ENCODE results near the gene RUNDC1. TPM values are rescaled to one million over a fixed set of nuclear protein-coding genes. Genes with fewer than 3 reads are reported as not detected.
A peak's percentile ranks its signal among the peaks of the same experiment; 100 is the strongest.

RUNDC1 gene
- total and polyA plus RNA-seq, 2 experiments from 2014 or later = 6.1 to 11.9 TPM

- H2AFZ ChIP-seq = peak overlapping the region; percentile 85; the same call in 1 of the 2 replicates
- peaks cover 18% of the 10 kb centered on the region for H3F3A ChIP-seq (replicated peaks; ENCODE audit: low read depth)
- H3K27ac ChIP-seq (ENCODE audit: low read depth) = peak overlapping the region; percentile 84; the same call in 1 of the 2 replicates
- H3K4me1 Mint-ChIP-seq = peaks cover 51% of the 10 kb centered on the region
- ATAC-seq (peak; percentile 37), DNase-seq (ENCODE audit: low spot score) (peak; percentile 73)
- TF ChIP-seq JUNB (IDR thresholded peaks at IDR 0.05; ENCODE audit: unreplicated experiment) = no peak
- no peak for TF ChIP-seq EZH2phosphoT487 (IDR thresholded peaks at IDR 0.05; ENCODE audit: unreplicated experiment)
- TF ChIP-seq EZH2 (IDR thresholded peaks at IDR 0.05; ENCODE audit: low read depth, unreplicated experiment) = no peak
- TF ChIP-seq ZNF331 (CRISPR knock-in tag; IDR thresholded peaks at IDR 0.05; ENCODE audit: low read depth) = no peak
- no peak for TF ChIP-seq NANOG (IDR thresholded peaks at IDR 0.05; ENCODE audit: borderline replicate concordance)
- TF ChIP-seq, protein P1, sequence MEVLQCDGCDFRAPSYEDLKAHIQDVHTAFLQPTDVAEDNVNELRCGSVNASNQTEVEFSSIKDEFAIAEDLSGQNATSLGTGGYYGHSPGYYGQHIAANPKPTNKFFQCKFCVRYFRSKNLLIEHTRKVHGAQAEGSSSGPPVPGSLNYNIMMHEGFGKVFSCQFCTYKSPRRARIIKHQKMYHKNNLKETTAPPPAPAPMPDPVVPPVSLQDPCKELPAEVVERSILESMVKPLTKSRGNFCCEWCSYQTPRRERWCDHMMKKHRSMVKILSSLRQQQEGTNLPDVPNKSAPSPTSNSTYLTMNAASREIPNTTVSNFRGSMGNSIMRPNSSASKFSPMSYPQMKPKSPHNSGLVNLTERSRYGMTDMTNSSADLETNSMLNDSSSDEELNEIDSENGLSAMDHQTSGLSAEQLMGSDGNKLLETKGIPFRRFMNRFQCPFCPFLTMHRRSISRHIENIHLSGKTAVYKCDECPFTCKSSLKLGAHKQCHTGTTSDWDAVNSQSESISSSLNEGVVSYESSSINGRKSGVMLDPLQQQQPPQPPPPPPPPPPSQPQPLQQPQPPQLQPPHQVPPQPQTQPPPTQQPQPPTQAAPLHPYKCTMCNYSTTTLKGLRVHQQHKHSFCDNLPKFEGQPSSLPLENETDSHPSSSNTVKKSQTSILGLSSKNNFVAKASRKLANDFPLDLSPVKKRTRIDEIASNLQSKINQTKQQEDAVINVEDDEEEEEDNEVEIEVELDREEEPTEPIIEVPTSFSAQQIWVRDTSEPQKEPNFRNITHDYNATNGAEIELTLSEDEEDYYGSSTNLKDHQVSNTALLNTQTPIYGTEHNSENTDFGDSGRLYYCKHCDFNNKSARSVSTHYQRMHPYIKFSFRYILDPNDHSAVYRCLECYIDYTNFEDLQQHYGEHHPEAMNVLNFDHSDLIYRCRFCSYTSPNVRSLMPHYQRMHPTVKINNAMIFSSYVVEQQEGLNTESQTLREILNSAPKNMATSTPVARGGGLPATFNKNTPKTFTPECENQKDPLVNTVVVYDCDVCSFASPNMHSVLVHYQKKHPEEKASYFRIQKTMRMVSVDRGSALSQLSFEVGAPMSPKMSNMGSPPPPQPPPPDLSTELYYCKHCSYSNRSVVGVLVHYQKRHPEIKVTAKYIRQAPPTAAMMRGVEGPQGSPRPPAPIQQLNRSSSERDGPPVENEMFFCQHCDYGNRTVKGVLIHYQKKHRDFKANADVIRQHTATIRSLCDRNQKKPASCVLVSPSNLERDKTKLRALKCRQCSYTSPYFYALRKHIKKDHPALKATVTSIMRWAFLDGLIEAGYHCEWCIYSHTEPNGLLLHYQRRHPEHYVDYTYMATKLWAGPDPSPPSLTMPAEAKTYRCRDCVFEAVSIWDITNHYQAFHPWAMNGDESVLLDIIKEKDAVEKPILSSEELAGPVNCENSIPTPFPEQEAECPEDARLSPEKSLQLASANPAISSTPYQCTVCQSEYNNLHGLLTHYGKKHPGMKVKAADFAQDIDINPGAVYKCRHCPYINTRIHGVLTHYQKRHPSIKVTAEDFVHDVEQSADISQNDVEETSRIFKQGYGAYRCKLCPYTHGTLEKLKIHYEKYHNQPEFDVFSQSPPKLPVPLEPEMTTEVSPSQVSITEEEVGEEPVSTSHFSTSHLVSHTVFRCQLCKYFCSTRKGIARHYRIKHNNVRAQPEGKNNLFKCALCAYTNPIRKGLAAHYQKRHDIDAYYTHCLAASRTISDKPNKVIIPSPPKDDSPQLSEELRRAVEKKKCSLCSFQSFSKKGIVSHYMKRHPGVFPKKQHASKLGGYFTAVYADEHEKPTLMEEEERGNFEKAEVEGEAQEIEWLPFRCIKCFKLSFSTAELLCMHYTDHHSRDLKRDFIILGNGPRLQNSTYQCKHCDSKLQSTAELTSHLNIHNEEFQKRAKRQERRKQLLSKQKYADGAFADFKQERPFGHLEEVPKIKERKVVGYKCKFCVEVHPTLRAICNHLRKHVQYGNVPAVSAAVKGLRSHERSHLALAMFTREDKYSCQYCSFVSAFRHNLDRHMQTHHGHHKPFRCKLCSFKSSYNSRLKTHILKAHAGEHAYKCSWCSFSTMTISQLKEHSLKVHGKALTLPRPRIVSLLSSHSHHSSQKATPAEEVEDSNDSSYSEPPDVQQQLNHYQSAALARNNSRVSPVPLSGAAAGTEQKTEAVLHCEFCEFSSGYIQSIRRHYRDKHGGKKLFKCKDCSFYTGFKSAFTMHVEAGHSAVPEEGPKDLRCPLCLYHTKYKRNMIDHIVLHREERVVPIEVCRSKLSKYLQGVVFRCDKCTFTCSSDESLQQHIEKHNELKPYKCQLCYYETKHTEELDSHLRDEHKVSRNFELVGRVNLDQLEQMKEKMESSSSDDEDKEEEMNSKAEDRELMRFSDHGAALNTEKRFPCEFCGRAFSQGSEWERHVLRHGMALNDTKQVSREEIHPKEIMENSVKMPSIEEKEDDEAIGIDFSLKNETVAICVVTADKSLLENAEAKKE (CRISPR knock-in tag; IDR thresholded peaks at IDR 0.05) = no peak
- TF ChIP-seq POLR2AphosphoS5 (IDR thresholded peaks at IDR 0.05; ENCODE audit: low read depth) = no peak
- no peak for TF ChIP-seq REST (IDR thresholded peaks at IDR 0.05; ENCODE audit: unreplicated experiment)
- TF ChIP-seq CTCF (conservative IDR thresholded peaks at IDR 0.05; ENCODE audit: low read depth in 2 of 2) = no peak
- TF ChIP-seq, protein P2, sequence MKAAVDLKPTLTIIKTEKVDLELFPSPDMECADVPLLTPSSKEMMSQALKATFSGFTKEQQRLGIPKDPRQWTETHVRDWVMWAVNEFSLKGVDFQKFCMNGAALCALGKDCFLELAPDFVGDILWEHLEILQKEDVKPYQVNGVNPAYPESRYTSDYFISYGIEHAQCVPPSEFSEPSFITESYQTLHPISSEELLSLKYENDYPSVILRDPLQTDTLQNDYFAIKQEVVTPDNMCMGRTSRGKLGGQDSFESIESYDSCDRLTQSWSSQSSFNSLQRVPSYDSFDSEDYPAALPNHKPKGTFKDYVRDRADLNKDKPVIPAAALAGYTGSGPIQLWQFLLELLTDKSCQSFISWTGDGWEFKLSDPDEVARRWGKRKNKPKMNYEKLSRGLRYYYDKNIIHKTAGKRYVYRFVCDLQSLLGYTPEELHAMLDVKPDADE (IDR thresholded peaks at IDR 0.05) = no peak
- no peak for TF ChIP-seq ZNF114 (CRISPR knock-in tag; IDR thresholded peaks at IDR 0.05)
- no peaks in the 10 kb centered on the region for H3K9me3 Mint-ChIP-seq
- H3K79me2 ChIP-seq (replicated peaks; ENCODE audit: insufficient read depth) = no peaks in the 10 kb centered on the region
- H3K27me3 ChIP-seq (ENCODE audit: insufficient read depth) = no peaks in the 10 kb centered on the region
- peaks cover 7% of the 10 kb centered on the region for H3K36me3 Mint-ChIP-seq (ENCODE audit: low read depth)
- no peaks in the 10 kb centered on the region for H3K36me3 ChIP-seq (ENCODE audit: insufficient read depth)
- peak overlapping the region; percentile 61 for H3K4me3 Mint-ChIP-seq
- H3K4me1 ChIP-seq (ENCODE audit: insufficient read depth) = peaks cover 53% of the 10 kb centered on the region
- H3K27ac Mint-ChIP-seq = peak overlapping the region; percentile 93
- peak overlapping the region; percentile 73 for H3K4me2 ChIP-seq
- peak overlapping the region; percentile 47 for H3K4me3 ChIP-seq
- H3K9me2 ChIP-seq (ENCODE audit: insufficient read depth) = no peaks in the 10 kb centered on the region
- no peaks in the 10 kb centered on the region for H4K20me1 ChIP-seq (replicated peaks; ENCODE audit: insufficient read depth)
- H3K27me3 Mint-ChIP-seq (ENCODE audit: insufficient read depth, low read depth, poor library complexity) = peaks cover 21% of the 10 kb centered on the region
Observed at GRCh38 chr17:43033948-43034881, 53.9 kb downstream of the RUNDC1 start.

All from GM23338 (cell line).